Mesothelial cell of epicardium (in vitro differentiated cells): ENCODE measurements around the gene SNX3. TPM values are rescaled to one million over a fixed set of nuclear protein-coding genes. Genes with fewer than 3 reads are reported as not detected.
"Not testable (repeated sequence)": the region's sequence is repeated elsewhere in the genome, so short reads cannot be mapped to it uniquely, and the experiment has no call there.

ENCODE experiments used
- DNase-seq, 2 experiments: peaks; one replicate each; pipeline ENCODE4 v3.0.0; 2021; ENCODE audit warnings: low spot score in 2 of 2; ENCODE audit not compliant: unreplicated experiment in 2 of 2
- H3K27ac Mint-ChIP-seq: 2 replicates; pipeline ENCODE4 v1.8.0; 2021; ENCODE audit warnings: mixed read lengths
- H3K27me3 Mint-ChIP-seq: 2 replicates; pipeline ENCODE4 v1.8.0; 2021; ENCODE audit warnings: low read depth, mixed read lengths
- H3K36me3 Mint-ChIP-seq: 2 replicates; pipeline ENCODE4 v1.8.0; 2021; ENCODE audit warnings: mixed read lengths
- H3K4me1 Mint-ChIP-seq: 2 replicates; pipeline ENCODE4 v1.8.0; 2021; ENCODE audit warnings: mixed read lengths
- H3K4me3 Mint-ChIP-seq: 2 replicates; pipeline ENCODE4 v1.8.0; 2021; ENCODE audit warnings: mild to moderate bottlenecking, moderate library complexity, mixed read lengths
- H3K9me3 Mint-ChIP-seq: 2 replicates; pipeline ENCODE4 v1.8.0; 2021; ENCODE audit warnings: mixed read lengths
- total RNA-seq: library from RNA; stranded (reverse); gene quantifications from 3 replicates; pipeline ENCODE4 v1.2.1, GENCODE V29; 2021
- TF ChIP-seq, protein P1 (sequence below): fragments of 200-600 bp; sonication (generic); IDR thresholded peaks from one replicate; pipeline ENCODE4 v1.5.0; 2021; ENCODE audit warnings: antibody characterized with exemption; ENCODE audit not compliant: unreplicated experiment

The SNX3 gene
- total RNA-seq = 74.3 to 80.6 TPM (median 74.4 TPM) in 3 replicates

DNA sequence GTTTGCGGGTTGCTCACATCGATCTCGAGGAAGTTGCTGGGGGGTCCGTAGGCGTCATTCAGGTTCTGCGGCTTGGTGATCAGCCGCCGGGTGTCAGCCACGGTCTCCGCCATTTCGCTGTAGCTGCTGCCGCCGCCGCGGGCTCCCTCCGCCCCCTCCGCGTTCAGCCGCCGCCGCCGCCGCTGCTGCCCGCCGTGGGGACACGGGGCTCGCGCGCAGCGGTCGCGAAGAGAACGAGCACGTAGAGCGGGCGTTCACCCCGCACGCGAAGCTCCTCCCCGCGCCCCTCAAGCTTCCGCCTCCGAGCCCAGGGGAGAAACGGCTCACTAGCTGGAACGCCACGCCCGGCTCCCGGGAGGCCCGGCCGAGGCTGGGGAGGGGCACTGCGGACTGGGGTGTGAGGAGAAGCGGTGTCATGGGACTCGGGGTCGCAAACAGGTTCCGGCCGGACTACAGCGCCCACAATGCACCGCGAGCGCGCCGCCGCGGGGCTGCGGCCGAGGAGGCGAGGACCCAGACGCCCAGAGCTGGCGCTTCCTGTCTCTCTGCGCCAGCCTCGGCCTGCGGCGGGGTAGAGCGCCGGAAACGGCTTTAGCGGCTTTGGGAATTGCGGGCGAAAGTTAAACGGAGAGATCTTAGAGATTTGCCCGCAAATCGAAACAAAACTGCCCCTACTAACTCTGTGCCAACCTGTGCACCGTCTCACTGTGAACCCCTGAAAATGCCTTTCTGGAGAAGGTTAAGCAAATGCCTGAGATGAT lies at the start of gene SNX3:
Gene SNX3, minus strand, starts transcription at position 232 of the 761 bp plus-strand sequence. Its CDS starts 119 bp downstream, at position 113.
- TF ChIP-seq, protein P1, sequence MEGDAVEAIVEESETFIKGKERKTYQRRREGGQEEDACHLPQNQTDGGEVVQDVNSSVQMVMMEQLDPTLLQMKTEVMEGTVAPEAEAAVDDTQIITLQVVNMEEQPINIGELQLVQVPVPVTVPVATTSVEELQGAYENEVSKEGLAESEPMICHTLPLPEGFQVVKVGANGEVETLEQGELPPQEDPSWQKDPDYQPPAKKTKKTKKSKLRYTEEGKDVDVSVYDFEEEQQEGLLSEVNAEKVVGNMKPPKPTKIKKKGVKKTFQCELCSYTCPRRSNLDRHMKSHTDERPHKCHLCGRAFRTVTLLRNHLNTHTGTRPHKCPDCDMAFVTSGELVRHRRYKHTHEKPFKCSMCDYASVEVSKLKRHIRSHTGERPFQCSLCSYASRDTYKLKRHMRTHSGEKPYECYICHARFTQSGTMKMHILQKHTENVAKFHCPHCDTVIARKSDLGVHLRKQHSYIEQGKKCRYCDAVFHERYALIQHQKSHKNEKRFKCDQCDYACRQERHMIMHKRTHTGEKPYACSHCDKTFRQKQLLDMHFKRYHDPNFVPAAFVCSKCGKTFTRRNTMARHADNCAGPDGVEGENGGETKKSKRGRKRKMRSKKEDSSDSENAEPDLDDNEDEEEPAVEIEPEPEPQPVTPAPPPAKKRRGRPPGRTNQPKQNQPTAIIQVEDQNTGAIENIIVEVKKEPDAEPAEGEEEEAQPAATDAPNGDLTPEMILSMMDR = no peak
- H3K9me3 Mint-ChIP-seq = no peaks in the 10 kb centered on the region
- peaks cover 16% of the 10 kb centered on the region for H3K4me1 Mint-ChIP-seq
- H3K36me3 Mint-ChIP-seq = no peaks in the 10 kb centered on the region
- H3K27ac Mint-ChIP-seq = peak within 1 kb of the TSS; percentile 98
- H3K27me3 Mint-ChIP-seq = no peaks in the 10 kb centered on the region
- peak; percentile 87 to 94 for DNase-seq
- H3K4me3 Mint-ChIP-seq = peak within 1 kb of the TSS; percentile 86

DNA sequence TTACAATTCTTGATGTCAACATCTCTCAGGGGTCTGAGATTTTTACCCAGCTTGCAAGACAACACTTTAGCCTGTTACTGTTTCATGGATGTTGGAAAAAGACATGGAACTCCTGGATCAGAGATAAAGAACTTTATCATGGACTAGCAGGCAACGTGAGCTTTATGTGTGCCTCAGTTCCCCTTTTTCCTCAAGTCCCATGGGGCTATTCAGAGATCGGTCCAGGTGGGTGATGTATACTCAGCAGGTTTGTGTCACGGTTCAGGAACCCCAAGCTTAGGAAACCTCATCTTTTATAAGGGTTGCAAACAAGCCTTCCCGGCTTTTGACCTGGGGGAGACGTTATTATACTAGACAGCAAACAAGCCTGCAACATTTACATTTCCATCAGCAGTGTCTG lies 49.0 kb upstream of the SNX3 start:
- DNase-seq = no peak
- H3K4me1 Mint-ChIP-seq = no peaks in the 10 kb centered on the region
- no peak overlapping the region for H3K27ac Mint-ChIP-seq
- H3K36me3 Mint-ChIP-seq = peaks cover 3% of the 10 kb centered on the region
- TF ChIP-seq, protein P1 = no peak
- no peak overlapping the region for H3K4me3 Mint-ChIP-seq
- no peaks in the 10 kb centered on the region for H3K27me3 Mint-ChIP-seq
- H3K9me3 Mint-ChIP-seq = no peaks in the 10 kb centered on the region

DNA sequence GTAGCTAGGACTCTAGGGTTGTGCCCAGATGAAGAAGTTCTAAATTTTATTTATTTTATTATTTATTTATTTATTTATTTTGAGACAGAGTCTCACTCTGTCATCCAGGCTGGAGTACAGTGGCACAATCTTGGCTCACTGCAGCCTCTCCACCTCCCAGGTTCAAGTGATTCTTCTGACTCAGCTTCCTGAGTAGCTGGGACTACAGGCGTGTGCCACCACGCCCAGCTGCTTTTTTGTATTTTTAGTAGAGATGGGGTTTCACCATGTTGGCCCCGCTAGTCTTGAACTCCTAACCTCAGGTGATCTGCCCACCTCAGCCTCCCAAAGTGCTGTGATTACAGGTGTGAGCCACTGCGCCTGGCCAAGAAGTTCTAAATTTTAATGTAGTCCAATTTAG lies 47.8 kb upstream of the SNX3 start:
- H3K36me3 Mint-ChIP-seq = not testable (repeated sequence)

DNA sequence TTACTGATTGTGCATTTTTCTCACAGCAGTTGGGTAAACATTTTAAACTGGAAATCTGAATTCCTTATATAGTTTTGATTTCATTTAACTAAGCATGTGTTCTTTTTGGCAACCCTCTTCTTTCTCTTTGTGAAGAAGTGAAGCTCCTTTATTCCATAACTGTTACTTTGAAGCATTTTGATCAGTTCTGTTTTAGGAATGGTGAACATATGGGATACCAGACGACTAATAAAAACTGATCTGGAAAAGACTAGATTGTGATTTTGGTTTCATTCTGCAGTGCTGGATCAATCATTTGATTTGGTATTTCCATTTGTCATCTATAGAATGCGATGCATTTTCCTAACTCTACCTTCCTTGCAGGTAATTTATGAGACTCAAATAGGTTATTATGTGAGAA lies 43.8 kb upstream of the SNX3 start:
- no peak for DNase-seq
- no peaks in the 10 kb centered on the region for H3K27me3 Mint-ChIP-seq
- TF ChIP-seq, protein P1 = no peak
- H3K4me3 Mint-ChIP-seq = no peak overlapping the region
- peaks cover 4% of the 10 kb centered on the region for H3K36me3 Mint-ChIP-seq
- peaks cover 5% of the 10 kb centered on the region for H3K9me3 Mint-ChIP-seq
- H3K4me1 Mint-ChIP-seq = peaks cover 8% of the 10 kb centered on the region
- H3K27ac Mint-ChIP-seq = no peak overlapping the region

More for the DNA sequence above, 47.8 kb upstream of the SNX3 start:
- H3K4me3 Mint-ChIP-seq, H3K4me1 Mint-ChIP-seq, DNase-seq, H3K27ac Mint-ChIP-seq, H3K27me3 Mint-ChIP-seq, H3K9me3 Mint-ChIP-seq: not testable (repeated sequence)

DNA sequence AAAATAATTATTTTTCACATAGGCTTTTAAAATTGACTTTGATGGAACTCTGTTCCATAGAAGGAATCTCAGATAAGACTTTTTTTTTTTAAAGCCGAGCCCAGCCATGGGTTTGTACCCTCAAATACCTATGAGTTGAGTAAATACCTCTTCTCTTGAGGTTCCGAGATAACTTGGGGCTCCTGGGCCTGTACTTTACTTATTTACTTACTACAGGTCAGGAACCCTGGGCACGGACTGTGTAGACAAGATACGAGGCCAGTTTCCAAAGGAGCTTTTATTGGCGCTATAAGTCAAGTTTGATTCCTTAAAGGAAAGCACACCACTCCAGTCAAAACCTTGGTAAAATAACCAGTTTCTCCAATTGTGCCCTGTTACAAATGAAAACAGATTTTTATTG lies 41.5 kb upstream of the SNX3 start:
- TF ChIP-seq, protein P1 = no peak
- H3K36me3 Mint-ChIP-seq = peaks cover 4% of the 10 kb centered on the region
- H3K4me3 Mint-ChIP-seq = no peak overlapping the region
- H3K27me3 Mint-ChIP-seq = no peaks in the 10 kb centered on the region
- no peak overlapping the region for H3K27ac Mint-ChIP-seq
- peaks cover 16% of the 10 kb centered on the region for H3K4me1 Mint-ChIP-seq
- DNase-seq = no peak
- peaks cover 5% of the 10 kb centered on the region for H3K9me3 Mint-ChIP-seq

DNA sequence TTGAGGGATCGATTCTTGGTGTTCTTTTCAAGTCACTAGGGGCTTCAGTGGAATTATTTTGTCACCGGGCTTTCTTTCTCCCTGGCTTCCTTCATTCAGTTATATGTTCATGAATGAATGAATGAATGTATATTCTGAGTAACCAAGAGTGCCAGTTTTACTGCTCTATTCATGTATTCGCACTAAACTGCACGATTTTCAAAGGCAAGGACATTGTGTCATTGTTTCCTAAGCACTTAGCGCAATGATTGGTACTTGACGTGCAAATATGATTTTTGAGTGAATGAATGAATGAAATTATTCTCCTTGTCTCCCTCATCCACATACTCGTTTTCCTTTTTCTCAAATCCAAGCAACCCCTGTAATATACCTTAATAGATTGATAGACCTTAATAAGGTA lies 34.8 kb upstream of the SNX3 start:
- Mint-ChIP-seq H3K4me3 (peak overlapping the region; percentile 96), H3K27me3 (no peaks in the 10 kb centered on the region), H3K4me1 (peaks cover 21% of the 10 kb centered on the region), H3K9me3 (no peaks in the 10 kb centered on the region), H3K27ac (peak overlapping the region; percentile 98), H3K36me3 (no peaks in the 10 kb centered on the region)
- TF ChIP-seq, protein P1 = no peak
- DNase-seq = no peak
